ENCODE data around the gene PRICKLE1. TPM values are rescaled to one million over a fixed set of nuclear protein-coding genes. Genes with fewer than 3 reads are reported as not detected.

PRICKLE1 gene
- total RNA-seq, 2 experiments from 2014 or later, result not detected

DNA sequence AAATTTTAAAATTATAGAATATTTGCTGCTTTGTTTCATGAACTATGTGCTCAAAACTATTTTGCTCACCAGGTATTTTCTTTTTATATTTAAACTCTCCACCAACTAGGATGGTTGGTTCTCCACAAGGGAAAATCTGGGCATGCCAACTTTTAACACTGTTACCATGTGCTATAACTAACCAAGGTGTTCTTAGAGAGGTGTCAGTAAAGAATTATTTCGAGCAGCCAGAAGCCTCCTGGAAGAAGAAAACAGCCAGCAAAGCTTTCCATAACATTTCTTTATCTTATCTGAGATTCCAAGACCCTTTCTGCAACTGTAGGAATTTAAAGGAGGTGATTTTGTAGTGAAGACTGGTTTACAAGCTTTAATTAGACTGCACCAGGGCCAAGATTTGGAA is 97.3 kb downstream of the PRICKLE1 start:
- H3K36me3 Mint-ChIP-seq (ENCODE audit: low read depth), result no peaks in the 10 kb centered on the region
- H3K4me1 Mint-ChIP-seq (ENCODE audit: low read depth), result no peaks in the 10 kb centered on the region
- POLR2A ChIA-PET, result interaction anchor here (0.7 kb wide), 1 partner anchor 657 kb away, joined by 5 read pairs; no protein-coding TSS in a partner anchor
- no peak overlapping the region for H3K4me3 Mint-ChIP-seq
- TF ChIP-seq, protein P1, sequence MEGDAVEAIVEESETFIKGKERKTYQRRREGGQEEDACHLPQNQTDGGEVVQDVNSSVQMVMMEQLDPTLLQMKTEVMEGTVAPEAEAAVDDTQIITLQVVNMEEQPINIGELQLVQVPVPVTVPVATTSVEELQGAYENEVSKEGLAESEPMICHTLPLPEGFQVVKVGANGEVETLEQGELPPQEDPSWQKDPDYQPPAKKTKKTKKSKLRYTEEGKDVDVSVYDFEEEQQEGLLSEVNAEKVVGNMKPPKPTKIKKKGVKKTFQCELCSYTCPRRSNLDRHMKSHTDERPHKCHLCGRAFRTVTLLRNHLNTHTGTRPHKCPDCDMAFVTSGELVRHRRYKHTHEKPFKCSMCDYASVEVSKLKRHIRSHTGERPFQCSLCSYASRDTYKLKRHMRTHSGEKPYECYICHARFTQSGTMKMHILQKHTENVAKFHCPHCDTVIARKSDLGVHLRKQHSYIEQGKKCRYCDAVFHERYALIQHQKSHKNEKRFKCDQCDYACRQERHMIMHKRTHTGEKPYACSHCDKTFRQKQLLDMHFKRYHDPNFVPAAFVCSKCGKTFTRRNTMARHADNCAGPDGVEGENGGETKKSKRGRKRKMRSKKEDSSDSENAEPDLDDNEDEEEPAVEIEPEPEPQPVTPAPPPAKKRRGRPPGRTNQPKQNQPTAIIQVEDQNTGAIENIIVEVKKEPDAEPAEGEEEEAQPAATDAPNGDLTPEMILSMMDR (IDR thresholded peaks at IDR 0.05), result no peak
- H3K27me3 Mint-ChIP-seq, result peaks cover 13% of the 10 kb centered on the region
- ATAC-seq, result no peak
- H3K9me3 Mint-ChIP-seq, result no peaks in the 10 kb centered on the region
- H3K27ac Mint-ChIP-seq, result no peak overlapping the region
- intact Hi-C loops (cut with micrococcal nuclease), result no loop called here
- no peak for DNase-seq
- CTCF ChIA-PET, result interaction anchor here (2.5 kb wide), 1 partner anchor 10 kb away, joined by 16 read pairs; no protein-coding TSS in a partner anchor

DNA sequence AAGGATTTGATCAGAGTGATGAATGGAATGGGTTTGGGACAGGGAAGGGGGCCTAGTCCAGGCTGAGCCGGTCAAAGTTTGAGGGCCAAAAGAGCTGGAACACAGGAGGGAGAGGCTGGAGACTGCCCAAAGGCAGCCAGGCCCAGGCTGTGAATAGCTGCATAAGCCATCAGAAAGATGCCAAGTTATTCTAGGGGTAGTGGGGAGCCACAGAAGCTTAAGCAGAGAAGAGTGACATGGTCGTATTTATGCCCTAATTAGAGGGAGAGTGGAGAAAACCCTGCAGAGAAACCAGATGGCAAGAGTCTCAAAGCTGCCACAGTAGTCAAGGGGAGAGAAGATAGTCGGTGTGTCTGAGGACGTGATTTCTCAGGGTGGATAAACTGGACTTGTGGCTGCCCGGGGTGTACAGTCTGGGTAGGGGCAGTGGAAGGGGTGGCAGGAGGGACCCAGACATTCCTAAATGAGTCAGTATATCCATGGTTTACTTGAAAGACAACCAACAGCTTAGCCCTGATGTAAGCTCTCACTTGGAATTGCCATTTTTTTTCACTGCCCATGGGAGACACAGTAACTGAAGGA is 99.2 kb downstream of the PRICKLE1 start:
- peaks cover 24% of the 10 kb centered on the region for H3K27me3 Mint-ChIP-seq
- no peaks in the 10 kb centered on the region for H3K4me1 Mint-ChIP-seq (ENCODE audit: low read depth)
- no peaks in the 10 kb centered on the region for H3K36me3 Mint-ChIP-seq (ENCODE audit: low read depth)
- ATAC-seq (no peak), DNase-seq (no peak)
- intact Hi-C loops (cut with micrococcal nuclease), result no loop called here
- TF ChIP-seq, protein P1 (IDR thresholded peaks at IDR 0.05), result no peak
- CTCF ChIA-PET, result interaction anchor here (0.9 to 2.5 kb wide), 2 partner anchors 8 to 79 kb away, joined by 3 to 16 read pairs; no protein-coding TSS in a partner anchor
- POLR2A ChIA-PET, result no interaction called here
- no peak overlapping the region for H3K27ac Mint-ChIP-seq
- no peak overlapping the region for H3K4me3 Mint-ChIP-seq
- H3K9me3 Mint-ChIP-seq, result no peaks in the 10 kb centered on the region

DNA sequence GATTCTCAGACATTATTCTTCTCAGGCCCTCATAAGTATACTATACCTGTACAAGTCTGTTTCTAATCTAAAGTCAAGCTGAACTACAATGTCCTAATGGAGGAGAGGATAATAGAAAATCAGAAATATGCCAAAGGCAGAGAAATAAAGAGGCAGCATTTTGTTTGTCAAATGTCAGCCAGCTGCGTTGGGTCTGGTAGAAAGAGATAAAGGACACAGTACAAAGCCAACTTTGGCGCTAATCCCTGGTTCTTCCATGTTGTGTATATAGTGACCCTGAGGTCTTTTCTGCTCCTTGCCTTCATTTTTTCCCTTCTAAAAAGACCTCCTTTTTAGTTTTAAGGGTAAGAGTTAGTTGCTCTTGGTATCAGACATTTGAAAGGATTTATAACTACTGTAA is 103.1 kb downstream of the PRICKLE1 start:
- Mint-ChIP-seq H3K27ac (no peak overlapping the region), H3K36me3 (ENCODE audit: low read depth) (no peaks in the 10 kb centered on the region), H3K4me3 (no peak overlapping the region), H3K9me3 (no peaks in the 10 kb centered on the region), H3K4me1 (ENCODE audit: low read depth) (peaks cover 6% of the 10 kb centered on the region), H3K27me3 (peaks cover 49% of the 10 kb centered on the region)
- intact Hi-C loops (cut with micrococcal nuclease), result no loop called here
- CTCF ChIA-PET, result no interaction called here
- TF ChIP-seq, protein P1 (IDR thresholded peaks at IDR 0.05), result no peak
- ATAC-seq (no peak), DNase-seq (no peak)
- POLR2A ChIA-PET, result no interaction called here

DNA sequence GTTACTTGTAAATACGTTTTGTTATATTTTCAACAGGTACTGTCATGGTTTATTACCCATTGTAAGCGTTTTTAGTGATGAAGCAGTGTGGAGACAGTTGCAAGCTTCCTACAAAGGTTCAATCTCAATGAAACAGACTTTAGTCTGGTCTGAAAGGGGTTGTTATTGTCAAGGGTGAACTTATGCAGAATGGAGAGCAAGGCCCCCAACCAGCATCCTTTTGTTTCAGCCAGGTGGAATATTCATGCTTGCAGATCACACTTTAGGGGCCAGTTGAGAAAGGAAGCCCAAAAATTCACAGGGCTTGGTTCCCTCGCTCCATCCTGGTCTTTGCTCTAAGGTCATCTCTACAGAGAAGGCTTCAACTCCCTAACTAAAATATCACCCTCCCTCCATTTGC is 103.7 kb downstream of the PRICKLE1 start:
- ChIA-PET POLR2A (interaction anchor here (0.7 kb wide), 1 partner anchor 201 kb away, joined by 3 read pairs; no protein-coding TSS in a partner anchor), CTCF (interaction anchor here (1.4 kb wide), 1 partner anchor 796 kb away, joined by 5 read pairs; no protein-coding TSS in a partner anchor)
- TF ChIP-seq, protein P1 (IDR thresholded peaks at IDR 0.05), result no peak
- H3K27ac Mint-ChIP-seq, result no peak overlapping the region
- no peak for ATAC-seq
- intact Hi-C loops (cut with micrococcal nuclease), result no loop called here
- no peaks in the 10 kb centered on the region for H3K36me3 Mint-ChIP-seq (ENCODE audit: low read depth)
- H3K27me3 Mint-ChIP-seq, result peaks cover 55% of the 10 kb centered on the region
- no peaks in the 10 kb centered on the region for H3K9me3 Mint-ChIP-seq
- H3K4me1 Mint-ChIP-seq (ENCODE audit: low read depth), result peaks cover 6% of the 10 kb centered on the region
- DNase-seq, result no peak
- no peak overlapping the region for H3K4me3 Mint-ChIP-seq

DNA sequence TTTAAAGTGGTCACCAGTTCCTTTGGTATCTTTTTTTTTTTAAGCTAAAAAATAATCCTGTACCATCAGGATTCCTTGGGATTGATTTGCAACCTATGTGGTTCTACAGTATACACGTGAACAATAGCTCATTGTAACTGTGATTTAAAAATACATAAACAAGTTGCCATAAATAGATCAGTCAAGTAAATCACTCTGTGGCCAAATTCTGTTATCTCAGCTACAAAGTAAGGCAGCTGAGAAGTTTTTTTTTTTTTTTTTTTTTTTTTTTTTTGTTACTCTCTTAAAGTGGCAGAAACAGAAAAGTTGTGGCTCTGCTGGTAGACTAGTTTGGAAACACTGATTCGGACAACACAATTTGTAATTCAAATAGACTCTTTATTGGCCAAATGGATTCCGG is 104.5 kb downstream of the PRICKLE1 start:
- no peak overlapping the region for H3K27ac Mint-ChIP-seq
- no peaks in the 10 kb centered on the region for H3K36me3 Mint-ChIP-seq (ENCODE audit: low read depth)
- DNase-seq (no peak), ATAC-seq (no peak)
- H3K4me1 Mint-ChIP-seq (ENCODE audit: low read depth), result peaks cover 6% of the 10 kb centered on the region
- TF ChIP-seq, protein P1 (IDR thresholded peaks at IDR 0.05), result no peak
- POLR2A ChIA-PET, result no interaction called here
- CTCF ChIA-PET, result interaction anchor here (1.1 to 1.4 kb wide), 3 partner anchors 84 to 797 kb away, joined by 4 to 5 read pairs (median 5); no protein-coding TSS in a partner anchor
- no peaks in the 10 kb centered on the region for H3K9me3 Mint-ChIP-seq
- no peak overlapping the region for H3K4me3 Mint-ChIP-seq
- intact Hi-C loops (cut with micrococcal nuclease), result loop anchor here (5.0 kb wide), 1 partner anchor 82 kb away; no protein-coding TSS in a partner anchor
- peaks cover 61% of the 10 kb centered on the region for H3K27me3 Mint-ChIP-seq
